Loucy (cell line): Measurements from ENCODE around the gene C1GALT1.

Source experiments
- EZH2phosphoT487 ChIP-seq: fragments of 200-600 bp; IDR thresholded peaks from 2 replicates; pipeline ENCODE4 v1.6.1; 2018; ENCODE audit warnings: antibody characterized with exemption, mild to moderate bottlenecking, moderate library complexity, borderline replicate concordance
- TF ChIP-seq, protein P1 (sequence below): fragments of 200-600 bp; sonication (generic); conservative IDR thresholded peaks from 2 replicates; pipeline ENCODE4 v1.5.1; 2014; ENCODE audit warnings: mild to moderate bottlenecking, antibody characterized with exemption, low read length

DNA sequence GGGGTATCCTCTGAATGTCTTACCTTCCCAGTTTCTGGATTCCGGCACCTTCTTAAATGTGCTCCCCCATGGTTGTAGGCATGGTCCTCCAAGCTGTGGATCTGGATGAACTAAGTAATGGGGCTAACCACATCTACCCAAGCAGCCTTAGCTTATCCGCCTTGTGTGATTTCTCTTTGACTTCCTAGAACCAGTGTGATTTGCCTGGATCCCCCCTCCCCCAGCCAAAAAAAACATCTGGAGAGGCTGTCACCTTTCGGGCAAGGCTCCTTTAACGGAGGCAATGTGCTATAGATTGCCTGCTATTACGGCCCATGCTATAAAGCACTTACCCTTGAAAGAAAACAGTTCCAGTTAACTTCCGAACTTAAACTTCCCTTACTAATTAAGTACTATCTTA lies 33.9 kb downstream of the C1GALT1 start:
- TF ChIP-seq, protein P1, sequence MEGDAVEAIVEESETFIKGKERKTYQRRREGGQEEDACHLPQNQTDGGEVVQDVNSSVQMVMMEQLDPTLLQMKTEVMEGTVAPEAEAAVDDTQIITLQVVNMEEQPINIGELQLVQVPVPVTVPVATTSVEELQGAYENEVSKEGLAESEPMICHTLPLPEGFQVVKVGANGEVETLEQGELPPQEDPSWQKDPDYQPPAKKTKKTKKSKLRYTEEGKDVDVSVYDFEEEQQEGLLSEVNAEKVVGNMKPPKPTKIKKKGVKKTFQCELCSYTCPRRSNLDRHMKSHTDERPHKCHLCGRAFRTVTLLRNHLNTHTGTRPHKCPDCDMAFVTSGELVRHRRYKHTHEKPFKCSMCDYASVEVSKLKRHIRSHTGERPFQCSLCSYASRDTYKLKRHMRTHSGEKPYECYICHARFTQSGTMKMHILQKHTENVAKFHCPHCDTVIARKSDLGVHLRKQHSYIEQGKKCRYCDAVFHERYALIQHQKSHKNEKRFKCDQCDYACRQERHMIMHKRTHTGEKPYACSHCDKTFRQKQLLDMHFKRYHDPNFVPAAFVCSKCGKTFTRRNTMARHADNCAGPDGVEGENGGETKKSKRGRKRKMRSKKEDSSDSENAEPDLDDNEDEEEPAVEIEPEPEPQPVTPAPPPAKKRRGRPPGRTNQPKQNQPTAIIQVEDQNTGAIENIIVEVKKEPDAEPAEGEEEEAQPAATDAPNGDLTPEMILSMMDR, result no peak
- no peak for TF ChIP-seq EZH2phosphoT487
